Trophoblast cell (in vitro differentiated cells and primary cell): Measurements from ENCODE around the gene TMEM219.

Source experiments
- DNase-seq, 2 donors: peaks; one replicate each; pipeline ENCODE4 v3.0.0-alpha.2; 2016
- H2AFZ ChIP-seq: 2 replicates; pipeline ENCODE4 v1.6.1; 2013; ENCODE audit warnings: low read length, moderate library complexity, mild to moderate bottlenecking; ENCODE audit not compliant: insufficient read depth, poor library complexity
- H2AK5ac ChIP-seq: 2 replicates; pipeline ENCODE4 v1.6.1; 2013; ENCODE audit warnings: mild to moderate bottlenecking, low read length
- H2BK120ac ChIP-seq: 2 replicates; pipeline ENCODE4 v1.6.1; 2013; ENCODE audit warnings: low read length, mild to moderate bottlenecking, moderate library complexity; ENCODE audit not compliant: insufficient read depth, poor library complexity
- H2BK12ac ChIP-seq: 2 replicates; pipeline ENCODE4 v1.6.1; 2013; ENCODE audit warnings: mild to moderate bottlenecking, low read length, moderate library complexity
- H2BK5ac ChIP-seq: 2 replicates; pipeline ENCODE4 v1.6.1; 2013; ENCODE audit warnings: low read length, low read depth, moderate library complexity, mild to moderate bottlenecking; ENCODE audit not compliant: poor library complexity
- H3K14ac ChIP-seq: 2 replicates; pipeline ENCODE4 v1.6.1; 2013; ENCODE audit warnings: mild to moderate bottlenecking, low read length
- H3K18ac ChIP-seq: 2 replicates; pipeline ENCODE4 v1.6.1; 2013; ENCODE audit warnings: mild to moderate bottlenecking, low read length
- H3K23ac ChIP-seq: 2 replicates; pipeline ENCODE4 v1.6.1; 2013; ENCODE audit warnings: low read length
- H3K27ac ChIP-seq: 2 replicates; pipeline ENCODE4 v1.5.1; 2013; ENCODE audit warnings: low read depth, mild to moderate bottlenecking, inconsistent platforms, low read length, moderate library complexity
- H3K27me3 ChIP-seq: 2 replicates; pipeline ENCODE4 v1.6.1; 2013; ENCODE audit warnings: inconsistent platforms, mild to moderate bottlenecking, low read length, moderate library complexity; ENCODE audit not compliant: insufficient read depth
- H3K36me3 ChIP-seq, 2 experiments: 1 replicate in 1 of 2; 2 replicates in 1 of 2; pipeline ENCODE4 v1.6.1; 2013; ENCODE audit warnings: low read length in 2 of 2, mild to moderate bottlenecking in 2 of 2, moderate library complexity in 1 of 2; ENCODE audit not compliant: insufficient read depth in 2 of 2, control insufficient read depth in 1 of 2
- H3K4ac ChIP-seq: 2 replicates; pipeline ENCODE4 v1.6.1; 2013; ENCODE audit warnings: low read depth, mild to moderate bottlenecking, low read length, moderate library complexity
- H3K4me1 ChIP-seq, 2 experiments: 1 replicate in 1 of 2; 2 replicates in 1 of 2; pipeline ENCODE4 v1.6.1; 2013; ENCODE audit warnings: low read length in 2 of 2, mild to moderate bottlenecking in 2 of 2, moderate library complexity in 1 of 2; ENCODE audit not compliant: insufficient read depth in 2 of 2, control insufficient read depth in 1 of 2
- H3K4me2 ChIP-seq: 2 replicates; pipeline ENCODE4 v1.6.1; 2013; ENCODE audit warnings: inconsistent platforms, mild to moderate bottlenecking, low read length, moderate library complexity
- H3K4me3 ChIP-seq: 2 replicates; pipeline ENCODE4 v1.5.1; 2013; ENCODE audit warnings: mild to moderate bottlenecking, low read depth, low read length, inconsistent platforms
- H3K79me1 ChIP-seq: one replicate; pipeline ENCODE4 v1.6.1; 2013; ENCODE audit warnings: low read length
- H3K79me2 ChIP-seq: 2 replicates; pipeline ENCODE4 v1.6.1; 2013; ENCODE audit warnings: low read length, mild to moderate bottlenecking; ENCODE audit not compliant: control insufficient read depth, insufficient read depth, poor library complexity
- H3K9ac ChIP-seq: 2 replicates; pipeline ENCODE4 v1.6.1; 2013; ENCODE audit warnings: mild to moderate bottlenecking, low read length
- H3K9me3 ChIP-seq: 2 replicates; pipeline ENCODE4 v1.6.1; 2013; ENCODE audit warnings: low read depth, mild to moderate bottlenecking, control low read depth, inconsistent platforms, low read length; ENCODE audit not compliant: insufficient read depth
- H4K12ac ChIP-seq: 2 replicates; pipeline ENCODE4 v1.6.1; 2013; ENCODE audit warnings: low read depth, mild to moderate bottlenecking, low read length, moderate library complexity
- H4K8ac ChIP-seq: 2 replicates; pipeline ENCODE4 v1.6.1; 2013; ENCODE audit warnings: low read depth, mild to moderate bottlenecking, low read length, moderate library complexity
- H4K91ac ChIP-seq: one replicate; pipeline ENCODE4 v1.6.1; 2013; ENCODE audit warnings: low read depth, mild to moderate bottlenecking, low read length, moderate library complexity
- WGBS: extraction: QIAGEN DNeasy Blood & Tissue Kit; methylation state at CpG from one replicate; pipeline ENCODE4 v1.1.7; 2013; ENCODE audit warnings: missing lambda C conversion rate; ENCODE audit not compliant: insufficient read length, insufficient coverage; ENCODE audit errors: extremely low coverage; 5-methylcytosine and 5-hydroxymethylcytosine counted together

TMEM219 gene

GRCh38 chr16:29982560-29983419 lies 20.9 kb downstream of the TMEM219 start:
- Histone ChIP-seq H3K18ac (no peak overlapping the region), H3K79me2 (no peaks in the 10 kb centered on the region), H3K4ac (no peak overlapping the region), H3K27ac (no peak overlapping the region), H4K12ac (no peak overlapping the region), H3K23ac (no peak overlapping the region), H3K79me1 (no peaks in the 10 kb centered on the region), H3K36me3 (peaks cover 78 to 93% of the 10 kb centered on the region in 2 experiments), H3K4me2 (no peak overlapping the region), H2AFZ (no peak overlapping the region), H2AK5ac (no peak overlapping the region), H3K14ac (no peak overlapping the region), H2BK12ac (no peak overlapping the region), H4K91ac (no peak overlapping the region), H3K9me3 (peaks cover 4% of the 10 kb centered on the region), H3K4me1 (no peaks in the 10 kb centered on the region), H3K9ac (no peak overlapping the region), H3K4me3 (peak overlapping the region; percentile 8), H4K8ac (no peak overlapping the region), H2BK120ac (no peak overlapping the region), H2BK5ac (no peak overlapping the region), H3K27me3 (no peaks in the 10 kb centered on the region)
- no CpG with 5 or more reads among the region's 24 CpGs for WGBS
- no peak for DNase-seq

- H3K79me2 ChIP-seq: no peaks in the 10 kb centered on the region
- no peak overlapping the region for H3K9ac ChIP-seq
- no peak overlapping the region for H3K27ac ChIP-seq
- no peak overlapping the region for H3K4ac ChIP-seq
- no peak overlapping the region for H2AK5ac ChIP-seq
- H2BK12ac ChIP-seq: no peak overlapping the region
- H3K9me3 ChIP-seq: peaks cover 4% of the 10 kb centered on the region
- H3K4me1 ChIP-seq: no peaks in the 10 kb centered on the region
- H3K18ac ChIP-seq: no peak overlapping the region
- no peak overlapping the region for H4K91ac ChIP-seq
- no peaks in the 10 kb centered on the region for H3K27me3 ChIP-seq
- no peak overlapping the region for H3K4me3 ChIP-seq
- H3K79me1 ChIP-seq: no peaks in the 10 kb centered on the region
- no peak for DNase-seq
- WGBS: no CpG with 5 or more reads among the region's 12 CpGs
- no peak overlapping the region for H4K12ac ChIP-seq
- no peak overlapping the region for H4K8ac ChIP-seq
- H3K4me2 ChIP-seq: no peak overlapping the region
- H3K36me3 ChIP-seq: peaks cover 78 to 93% of the 10 kb centered on the region in 2 experiments
- H2BK120ac ChIP-seq: no peak overlapping the region
- H3K23ac ChIP-seq: no peak overlapping the region
- H2AFZ ChIP-seq: no peak overlapping the region
- no peak overlapping the region for H2BK5ac ChIP-seq
- no peak overlapping the region for H3K14ac ChIP-seq
These were observed 21.7 kb downstream of the TMEM219 start for GRCh38 chr16:29983420-29984136.

GRCh38 chr16:29984137-29984763 lies 22.4 kb downstream of the TMEM219 start:
- Histone ChIP-seq H2AFZ (no peak overlapping the region), H2BK120ac (no peak overlapping the region), H3K79me1 (no peaks in the 10 kb centered on the region), H4K8ac (no peak overlapping the region), H3K9me3 (peaks cover 4% of the 10 kb centered on the region), H3K18ac (no peak overlapping the region), H2BK5ac (no peak overlapping the region), H3K27me3 (no peaks in the 10 kb centered on the region), H3K36me3 (peaks cover 78 to 93% of the 10 kb centered on the region in 2 experiments), H3K27ac (no peak overlapping the region), H3K4me2 (no peak overlapping the region), H4K91ac (no peak overlapping the region), H2BK12ac (no peak overlapping the region), H3K4me3 (no peak overlapping the region), H2AK5ac (no peak overlapping the region), H3K4ac (no peak overlapping the region), H3K9ac (no peak overlapping the region), H3K23ac (no peak overlapping the region), H4K12ac (no peak overlapping the region), H3K79me2 (no peaks in the 10 kb centered on the region), H3K4me1 (no peaks in the 10 kb centered on the region), H3K14ac (no peak overlapping the region)
- DNase-seq: no peak
- no CpG with 5 or more reads among the region's 6 CpGs for WGBS

- Histone ChIP-seq H3K14ac (no peak overlapping the region), H3K4me1 (no peaks in the 10 kb centered on the region), H3K27me3 (no peaks in the 10 kb centered on the region), H3K4ac (no peak overlapping the region), H3K4me3 (no peak overlapping the region), H3K36me3 (peaks cover 80 to 93% of the 10 kb centered on the region in 2 experiments), H3K18ac (no peak overlapping the region), H3K9ac (no peak overlapping the region), H2BK12ac (no peak overlapping the region), H2BK5ac (no peak overlapping the region), H3K79me1 (no peaks in the 10 kb centered on the region), H3K79me2 (no peaks in the 10 kb centered on the region), H4K8ac (no peak overlapping the region), H2AFZ (no peak overlapping the region), H3K9me3 (peaks cover 4% of the 10 kb centered on the region), H4K91ac (no peak overlapping the region), H3K4me2 (no peak overlapping the region), H3K27ac (no peak overlapping the region), H4K12ac (no peak overlapping the region), H3K23ac (no peak overlapping the region), H2AK5ac (no peak overlapping the region), H2BK120ac (no peak overlapping the region)
- DNase-seq: no peak
- WGBS: no CpG with 5 or more reads among the region's 5 CpGs
These were observed 22.9 kb downstream of the TMEM219 start for GRCh38 chr16:29984764-29985147.
